ENCODE results near the gene PLAAT1.
A peak's percentile ranks its signal among the peaks of the same experiment; 100 is the strongest.

The PLAAT1 gene

DNA sequence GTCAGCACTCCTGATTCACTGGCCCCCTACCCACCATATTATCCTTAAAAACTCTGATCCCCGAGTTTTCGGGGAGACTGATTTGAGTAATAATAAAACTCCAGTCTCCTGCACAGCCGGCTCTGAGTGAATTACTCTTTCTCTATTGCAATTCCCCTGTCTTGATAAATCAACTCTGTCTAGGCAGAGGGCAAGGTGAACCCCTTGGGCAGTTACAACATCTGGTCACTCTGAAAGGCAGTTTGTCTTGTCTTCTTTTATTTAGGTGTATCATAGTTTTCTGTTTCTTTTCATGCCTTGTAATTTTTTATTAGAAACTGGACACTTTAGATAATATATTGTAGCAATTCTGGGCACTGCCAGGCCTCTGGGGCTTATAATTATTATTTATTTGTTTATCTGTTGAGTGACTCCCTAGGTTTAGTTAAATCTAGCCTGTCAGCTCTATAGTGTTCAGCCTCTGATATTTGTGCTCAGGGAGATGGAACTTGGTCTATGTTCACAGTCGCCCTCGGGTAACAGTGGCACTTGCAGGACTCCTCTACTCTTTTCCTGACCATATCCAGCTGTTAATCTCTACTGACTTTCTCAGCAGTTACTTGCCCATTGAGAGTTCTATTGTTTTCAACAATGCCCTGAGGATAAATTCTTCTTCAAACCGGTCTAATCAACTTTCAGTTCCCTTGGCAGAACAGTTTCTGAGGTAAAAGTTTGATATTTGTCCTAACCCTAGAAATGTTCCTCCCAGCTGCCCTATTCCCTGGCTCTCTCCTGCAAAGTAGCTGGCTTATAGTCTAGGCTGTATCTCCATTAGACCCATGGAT, 15.5 kb upstream of the PLAAT1 start:
- Histone ChIP-seq H3K27ac (ENCODE audit: low read depth, low read length) (no peak overlapping the region), H3K4me1 (ENCODE audit: control insufficient read depth in 5 of 5, insufficient read depth in 5 of 5, low read length in 5 of 5) (no peaks in the 10 kb centered on the region), H3K9me3 (ENCODE audit: control insufficient read depth in 5 of 5, low read length in 5 of 5) (no peaks in the 10 kb centered on the region), H3K36me3 (ENCODE audit: control insufficient read depth in 5 of 5, insufficient read depth in 5 of 5, low read length in 5 of 5) (no peaks in the 10 kb centered on the region), H3K9ac (ENCODE audit: low read length in 5 of 5) (no peak overlapping the region), H3K27me3 (ENCODE audit: control insufficient read depth in 5 of 5, insufficient read depth in 4 of 5, low read length in 5 of 5) (peaks cover 0 to 4% (median 0%) of the 10 kb centered on the region in 5 donors), H3K4me3 (ENCODE audit: low read depth in 1 of 5, low read length in 5 of 5) (no peak overlapping the region)

DNA sequence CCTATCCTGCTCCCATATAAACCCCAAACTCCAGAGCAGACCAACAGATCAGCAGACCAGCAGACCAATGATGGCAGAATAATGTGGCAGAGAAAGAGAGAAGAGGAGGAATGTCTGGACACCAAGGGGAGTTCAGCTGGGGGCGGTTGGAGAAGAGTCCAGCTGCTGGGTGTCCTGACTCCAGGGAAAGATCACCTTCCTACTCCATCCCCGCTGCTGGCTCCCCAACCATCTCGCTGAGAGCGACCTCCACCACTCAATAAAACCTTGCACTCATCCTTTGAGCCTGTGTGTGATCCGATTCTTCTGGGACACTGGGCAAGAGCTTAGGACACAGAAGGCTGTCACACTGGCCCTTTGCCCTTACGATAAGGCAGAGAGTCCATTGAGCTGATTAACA, 12.8 kb upstream of the PLAAT1 start:
- peaks cover 0 to 4% (median 0%) of the 10 kb centered on the region in 5 donors for H3K27me3 ChIP-seq (ENCODE audit: control insufficient read depth in 5 of 5, insufficient read depth in 4 of 5, low read length in 5 of 5)
- H3K9ac ChIP-seq (ENCODE audit: low read length in 5 of 5): no peak overlapping the region
- no peak overlapping the region for H3K27ac ChIP-seq (ENCODE audit: low read depth, low read length)
- no peak overlapping the region for H3K4me3 ChIP-seq (ENCODE audit: low read depth in 1 of 5, low read length in 5 of 5)
- H3K9me3 ChIP-seq (ENCODE audit: control insufficient read depth in 5 of 5, low read length in 5 of 5): no peaks in the 10 kb centered on the region
- no peaks in the 10 kb centered on the region for H3K36me3 ChIP-seq (ENCODE audit: control insufficient read depth in 5 of 5, insufficient read depth in 5 of 5, low read length in 5 of 5)
- no peaks in the 10 kb centered on the region for H3K4me1 ChIP-seq (ENCODE audit: control insufficient read depth in 5 of 5, insufficient read depth in 5 of 5, low read length in 5 of 5)

DNA sequence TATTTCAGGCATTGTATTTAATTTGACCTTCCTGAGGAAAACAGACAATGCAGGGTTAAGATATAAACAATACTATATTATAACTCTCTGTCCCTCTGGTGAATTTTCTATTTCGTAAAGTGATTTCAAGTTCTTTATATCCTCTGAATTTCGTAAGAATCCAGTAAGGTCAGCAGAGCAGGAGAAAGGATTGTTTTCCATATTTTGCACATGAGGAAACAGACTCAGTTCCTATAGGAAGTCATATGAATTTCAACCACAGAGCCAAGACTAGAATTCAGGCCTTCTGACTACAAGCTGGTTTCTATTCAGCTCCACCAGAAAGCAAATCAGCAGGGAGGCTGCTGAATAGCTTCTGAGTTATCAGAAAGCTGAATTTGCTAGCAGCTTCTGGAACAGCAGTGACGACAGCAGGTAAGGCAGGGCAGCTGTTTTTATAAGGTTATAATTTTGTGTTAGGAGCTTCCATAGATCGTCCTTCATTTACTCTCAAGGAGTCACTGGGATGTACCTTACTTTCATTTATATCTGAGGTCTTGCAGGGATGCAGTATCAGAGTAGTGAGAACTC, 11.1 kb upstream of the PLAAT1 start:
- Histone ChIP-seq H3K27ac (ENCODE audit: low read depth, low read length) (no peak overlapping the region), H3K4me3 (ENCODE audit: low read depth in 1 of 5, low read length in 5 of 5) (no peak overlapping the region), H3K36me3 (ENCODE audit: control insufficient read depth in 5 of 5, insufficient read depth in 5 of 5, low read length in 5 of 5) (no peaks in the 10 kb centered on the region), H3K9ac (ENCODE audit: low read length in 5 of 5) (no peak overlapping the region), H3K9me3 (ENCODE audit: control insufficient read depth in 5 of 5, low read length in 5 of 5) (no peaks in the 10 kb centered on the region), H3K27me3 (ENCODE audit: control insufficient read depth in 5 of 5, insufficient read depth in 4 of 5, low read length in 5 of 5) (peaks cover 0 to 4% (median 0%) of the 10 kb centered on the region in 5 donors), H3K4me1 (ENCODE audit: control insufficient read depth in 5 of 5, insufficient read depth in 5 of 5, low read length in 5 of 5) (no peaks in the 10 kb centered on the region)

DNA sequence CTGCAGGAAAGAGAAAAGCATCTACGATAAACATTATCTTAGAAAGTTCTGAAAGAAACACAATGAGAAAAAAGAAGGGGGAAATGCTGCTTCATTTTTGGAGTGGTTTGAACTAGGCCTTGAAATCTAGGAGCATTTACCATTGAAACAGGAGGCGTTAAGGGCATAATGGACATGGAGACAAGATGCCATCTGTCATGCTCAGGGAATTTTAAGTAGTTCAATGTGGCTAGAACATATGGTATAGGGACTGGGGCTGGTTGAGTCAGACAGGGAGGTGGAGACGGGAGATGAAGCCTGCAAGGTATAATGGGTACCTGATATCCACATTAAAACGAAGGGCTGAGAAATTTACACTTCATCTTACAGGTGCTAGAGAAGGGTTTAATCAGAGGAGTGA, 10.4 kb upstream of the PLAAT1 start:
- Histone ChIP-seq H3K36me3 (ENCODE audit: control insufficient read depth in 5 of 5, insufficient read depth in 5 of 5, low read length in 5 of 5) (no peaks in the 10 kb centered on the region), H3K9me3 (ENCODE audit: control insufficient read depth in 5 of 5, low read length in 5 of 5) (no peaks in the 10 kb centered on the region), H3K4me1 (ENCODE audit: control insufficient read depth in 5 of 5, insufficient read depth in 5 of 5, low read length in 5 of 5) (no peaks in the 10 kb centered on the region), H3K27ac (ENCODE audit: low read depth, low read length) (no peak overlapping the region), H3K9ac (ENCODE audit: low read length in 5 of 5) (no peak overlapping the region), H3K4me3 (ENCODE audit: low read depth in 1 of 5, low read length in 5 of 5) (no peak overlapping the region), H3K27me3 (ENCODE audit: control insufficient read depth in 5 of 5, insufficient read depth in 4 of 5, low read length in 5 of 5) (peaks cover 0 to 4% (median 0%) of the 10 kb centered on the region in 5 donors)

DNA sequence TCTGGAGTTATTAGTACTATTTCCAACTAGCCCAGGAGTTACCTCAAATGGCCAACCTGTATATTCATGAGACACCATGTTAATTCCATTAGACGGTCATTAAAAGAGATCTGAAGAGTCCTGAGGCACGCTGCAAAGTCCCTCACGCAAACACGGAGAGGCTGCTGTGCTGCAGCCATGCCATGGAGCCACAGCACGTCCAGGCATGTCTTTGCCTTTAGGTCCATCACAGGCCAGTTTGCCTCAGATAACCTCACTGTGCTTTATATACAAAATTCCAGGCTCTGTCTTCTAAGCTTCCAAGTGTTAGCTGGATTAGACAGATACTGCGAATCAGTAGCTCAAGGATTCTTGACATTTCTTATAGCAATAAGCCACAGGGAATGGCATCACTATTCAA, 9.8 kb upstream of the PLAAT1 start:
- H3K4me1 ChIP-seq (ENCODE audit: control insufficient read depth in 5 of 5, insufficient read depth in 5 of 5, low read length in 5 of 5): no peaks in the 10 kb centered on the region
- no peaks in the 10 kb centered on the region for H3K36me3 ChIP-seq (ENCODE audit: control insufficient read depth in 5 of 5, insufficient read depth in 5 of 5, low read length in 5 of 5)
- peaks cover 0 to 4% (median 0%) of the 10 kb centered on the region in 5 donors for H3K27me3 ChIP-seq (ENCODE audit: control insufficient read depth in 5 of 5, insufficient read depth in 4 of 5, low read length in 5 of 5)
- H3K27ac ChIP-seq (ENCODE audit: low read depth, low read length): no peak overlapping the region
- H3K9ac ChIP-seq (ENCODE audit: low read length in 5 of 5): no peak overlapping the region
- H3K4me3 ChIP-seq (ENCODE audit: low read depth in 1 of 5, low read length in 5 of 5): no peak overlapping the region
- H3K9me3 ChIP-seq (ENCODE audit: control insufficient read depth in 5 of 5, low read length in 5 of 5): no peaks in the 10 kb centered on the region

DNA sequence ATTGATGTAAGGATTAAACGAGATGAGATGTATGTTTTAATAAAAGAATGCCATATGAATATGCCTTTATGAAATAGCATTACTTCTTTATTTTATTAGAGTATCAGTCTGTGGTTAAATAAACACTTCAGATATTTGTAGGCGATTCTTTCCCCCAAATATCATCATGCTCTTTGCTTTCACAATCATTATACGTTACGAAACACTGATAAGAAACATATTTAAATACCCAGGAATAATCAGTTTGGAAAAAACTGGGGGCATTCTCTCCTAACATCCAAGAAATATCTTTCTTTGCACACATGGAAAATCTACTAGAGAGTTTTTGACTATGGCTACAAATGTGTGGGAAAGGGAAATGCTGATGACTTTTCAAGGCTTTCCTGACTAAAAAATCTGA, 4.4 kb upstream of the PLAAT1 start:
- Histone ChIP-seq H3K4me3 (ENCODE audit: low read depth in 1 of 5, low read length in 5 of 5) (no peak overlapping the region), H3K9ac (ENCODE audit: low read length in 5 of 5) (no peak overlapping the region), H3K36me3 (ENCODE audit: control insufficient read depth in 5 of 5, insufficient read depth in 5 of 5, low read length in 5 of 5) (no peaks in the 10 kb centered on the region), H3K4me1 (ENCODE audit: control insufficient read depth in 5 of 5, insufficient read depth in 5 of 5, low read length in 5 of 5) (peaks cover 0 to 10% (median 8%) of the 10 kb centered on the region in 5 donors), H3K27me3 (ENCODE audit: control insufficient read depth in 5 of 5, insufficient read depth in 4 of 5, low read length in 5 of 5) (no peaks in the 10 kb centered on the region), H3K9me3 (ENCODE audit: control insufficient read depth in 5 of 5, low read length in 5 of 5) (no peaks in the 10 kb centered on the region), H3K27ac (ENCODE audit: low read depth, low read length) (no peak overlapping the region)

DNA sequence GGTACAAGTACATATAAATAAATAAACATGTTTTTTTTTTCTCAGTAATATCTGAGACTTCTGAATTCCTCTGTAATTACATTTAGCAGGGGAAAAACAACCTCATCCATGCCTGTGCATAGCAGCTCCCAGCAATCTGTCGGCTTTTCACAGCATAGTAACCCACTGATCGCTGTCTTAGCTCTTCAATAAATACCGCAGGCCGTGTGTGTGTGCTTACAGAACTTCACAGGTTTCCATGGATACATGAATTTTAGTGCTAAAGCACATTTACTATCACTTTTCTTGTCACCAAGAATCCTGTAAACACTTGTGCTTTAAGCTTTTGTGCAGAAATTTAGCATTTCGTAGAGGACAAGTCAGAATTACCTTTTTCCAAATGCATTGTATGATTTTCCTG, 4.0 kb upstream of the PLAAT1 start:
- no peak overlapping the region for H3K27ac ChIP-seq (ENCODE audit: low read depth, low read length)
- no peak overlapping the region for H3K4me3 ChIP-seq (ENCODE audit: low read depth in 1 of 5, low read length in 5 of 5)
- no peak overlapping the region for H3K9ac ChIP-seq (ENCODE audit: low read length in 5 of 5)
- H3K36me3 ChIP-seq (ENCODE audit: control insufficient read depth in 5 of 5, insufficient read depth in 5 of 5, low read length in 5 of 5): no peaks in the 10 kb centered on the region
- H3K27me3 ChIP-seq (ENCODE audit: control insufficient read depth in 5 of 5, insufficient read depth in 4 of 5, low read length in 5 of 5): no peaks in the 10 kb centered on the region
- H3K4me1 ChIP-seq (ENCODE audit: control insufficient read depth in 5 of 5, insufficient read depth in 5 of 5, low read length in 5 of 5): peaks cover 0 to 12% (median 10%) of the 10 kb centered on the region in 5 donors
- no peaks in the 10 kb centered on the region for H3K9me3 ChIP-seq (ENCODE audit: control insufficient read depth in 5 of 5, low read length in 5 of 5)

DNA sequence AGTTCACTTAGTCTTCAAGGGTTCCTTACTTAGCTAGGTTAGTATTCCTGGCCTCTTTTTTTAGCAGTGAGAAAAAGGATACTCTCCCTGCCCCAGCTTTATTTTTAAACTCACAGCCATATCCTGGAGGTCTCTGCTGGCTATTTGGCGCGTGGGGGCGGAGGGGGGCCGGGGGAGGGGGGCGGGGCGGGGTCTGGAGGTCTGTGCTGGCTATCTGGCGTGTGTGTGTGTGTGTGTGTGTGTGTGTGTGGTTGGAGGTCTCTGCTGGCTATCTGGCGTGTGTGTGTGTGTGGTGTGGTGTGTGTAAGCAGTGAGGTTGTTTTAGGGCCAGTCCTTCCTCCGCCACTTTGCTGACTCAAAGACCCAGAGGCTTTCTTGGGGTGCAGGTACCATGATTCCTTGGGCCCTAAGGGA, 579 bp upstream of the PLAAT1 start:
- Histone ChIP-seq H3K27me3 (ENCODE audit: control insufficient read depth in 5 of 5, insufficient read depth in 4 of 5, low read length in 5 of 5) (no peaks in the 10 kb centered on the region), H3K4me3 (ENCODE audit: low read depth in 1 of 5, low read length in 5 of 5) (peak overlapping the region; percentile 63 to 77 (median 76)), H3K36me3 (ENCODE audit: control insufficient read depth in 5 of 5, insufficient read depth in 5 of 5, low read length in 5 of 5) (no peaks in the 10 kb centered on the region), H3K9me3 (ENCODE audit: control insufficient read depth in 5 of 5, low read length in 5 of 5) (no peaks in the 10 kb centered on the region), H3K4me1 (ENCODE audit: control insufficient read depth in 5 of 5, insufficient read depth in 5 of 5, low read length in 5 of 5) (peaks cover 0 to 17% (median 10%) of the 10 kb centered on the region in 5 donors), H3K9ac (ENCODE audit: low read length in 5 of 5) (peak overlapping the region in 1 of 5 donors; percentile 30), H3K27ac (ENCODE audit: low read depth, low read length) (no peak overlapping the region)

DNA sequence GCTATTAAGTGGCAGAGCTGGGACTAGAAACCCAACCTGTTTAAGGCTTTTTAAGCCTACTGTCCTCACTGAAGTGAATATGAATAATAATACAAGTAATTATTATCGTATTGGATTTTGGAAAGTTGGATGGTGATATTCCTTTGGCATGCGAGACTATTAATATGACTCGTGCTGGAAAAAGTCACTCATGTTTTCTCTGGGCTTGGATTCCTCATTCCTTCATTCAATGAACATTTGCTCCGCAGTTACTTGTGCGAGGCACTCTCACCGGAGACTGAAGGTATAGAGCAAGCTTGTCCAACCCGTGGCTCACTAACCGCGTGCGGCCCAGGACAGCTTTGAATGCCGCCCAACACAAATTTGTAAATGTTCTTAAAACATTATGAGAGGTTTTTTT, 694 bp downstream of the PLAAT1 start:
- H3K9ac ChIP-seq (ENCODE audit: low read length in 5 of 5): no peak overlapping the region
- H3K4me1 ChIP-seq (ENCODE audit: control insufficient read depth in 5 of 5, insufficient read depth in 5 of 5, low read length in 5 of 5): peaks cover 0 to 17% (median 10%) of the 10 kb centered on the region in 5 donors
- peak overlapping the region; percentile 42 to 76 (median 51) for H3K4me3 ChIP-seq (ENCODE audit: low read depth in 1 of 5, low read length in 5 of 5)
- H3K36me3 ChIP-seq (ENCODE audit: control insufficient read depth in 5 of 5, insufficient read depth in 5 of 5, low read length in 5 of 5): no peaks in the 10 kb centered on the region
- no peaks in the 10 kb centered on the region for H3K27me3 ChIP-seq (ENCODE audit: control insufficient read depth in 5 of 5, insufficient read depth in 4 of 5, low read length in 5 of 5)
- H3K27ac ChIP-seq (ENCODE audit: low read depth, low read length): no peak overlapping the region
- no peaks in the 10 kb centered on the region for H3K9me3 ChIP-seq (ENCODE audit: control insufficient read depth in 5 of 5, low read length in 5 of 5)

DNA sequence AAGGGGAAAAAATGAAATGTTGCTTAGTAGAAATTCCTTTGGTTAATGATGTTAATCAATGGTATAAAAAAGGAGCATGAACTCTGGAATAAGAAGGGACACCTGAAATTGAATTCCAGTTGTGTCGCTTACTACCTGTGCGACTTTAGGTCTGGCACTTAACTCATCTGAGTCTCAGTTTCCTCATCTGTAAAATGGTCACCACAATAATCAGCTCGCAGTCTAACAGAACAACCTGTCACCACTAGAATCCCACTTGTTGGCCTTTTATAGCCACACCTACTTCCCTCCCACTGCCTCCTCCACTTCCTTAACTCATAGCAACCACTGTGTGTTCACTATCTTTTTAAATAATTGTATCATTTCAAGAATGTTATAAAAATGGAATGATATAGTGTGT, 2.5 kb downstream of the PLAAT1 start:
- Histone ChIP-seq H3K4me3 (ENCODE audit: low read depth in 1 of 5, low read length in 5 of 5) (no peak overlapping the region), H3K27ac (ENCODE audit: low read depth, low read length) (no peak overlapping the region), H3K27me3 (ENCODE audit: control insufficient read depth in 5 of 5, insufficient read depth in 4 of 5, low read length in 5 of 5) (no peaks in the 10 kb centered on the region), H3K9ac (ENCODE audit: low read length in 5 of 5) (no peak overlapping the region), H3K36me3 (ENCODE audit: control insufficient read depth in 5 of 5, insufficient read depth in 5 of 5, low read length in 5 of 5) (no peaks in the 10 kb centered on the region), H3K4me1 (ENCODE audit: control insufficient read depth in 5 of 5, insufficient read depth in 5 of 5, low read length in 5 of 5) (peaks cover 0 to 17% (median 10%) of the 10 kb centered on the region in 5 donors), H3K9me3 (ENCODE audit: control insufficient read depth in 5 of 5, low read length in 5 of 5) (peaks cover 0 to 14% (median 8%) of the 10 kb centered on the region in 5 donors)

Measured in subcutaneous abdominal adipose tissue (tissue), 5 donors.